HG03354 (cell line): ENCODE data around the gene GADD45B.

Experiments used
- ATAC-seq: cut with Tn5 transposase; IDR thresholded peaks from one replicate; pipeline ENCODE4 v1.9.1; 2021; ENCODE audit warnings: mild to moderate bottlenecking; ENCODE audit not compliant: unreplicated experiment, poor library complexity, severe bottlenecking

The GADD45B gene, protein sequence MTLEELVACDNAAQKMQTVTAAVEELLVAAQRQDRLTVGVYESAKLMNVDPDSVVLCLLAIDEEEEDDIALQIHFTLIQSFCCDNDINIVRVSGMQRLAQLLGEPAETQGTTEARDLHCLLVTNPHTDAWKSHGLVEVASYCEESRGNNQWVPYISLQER

DNA sequence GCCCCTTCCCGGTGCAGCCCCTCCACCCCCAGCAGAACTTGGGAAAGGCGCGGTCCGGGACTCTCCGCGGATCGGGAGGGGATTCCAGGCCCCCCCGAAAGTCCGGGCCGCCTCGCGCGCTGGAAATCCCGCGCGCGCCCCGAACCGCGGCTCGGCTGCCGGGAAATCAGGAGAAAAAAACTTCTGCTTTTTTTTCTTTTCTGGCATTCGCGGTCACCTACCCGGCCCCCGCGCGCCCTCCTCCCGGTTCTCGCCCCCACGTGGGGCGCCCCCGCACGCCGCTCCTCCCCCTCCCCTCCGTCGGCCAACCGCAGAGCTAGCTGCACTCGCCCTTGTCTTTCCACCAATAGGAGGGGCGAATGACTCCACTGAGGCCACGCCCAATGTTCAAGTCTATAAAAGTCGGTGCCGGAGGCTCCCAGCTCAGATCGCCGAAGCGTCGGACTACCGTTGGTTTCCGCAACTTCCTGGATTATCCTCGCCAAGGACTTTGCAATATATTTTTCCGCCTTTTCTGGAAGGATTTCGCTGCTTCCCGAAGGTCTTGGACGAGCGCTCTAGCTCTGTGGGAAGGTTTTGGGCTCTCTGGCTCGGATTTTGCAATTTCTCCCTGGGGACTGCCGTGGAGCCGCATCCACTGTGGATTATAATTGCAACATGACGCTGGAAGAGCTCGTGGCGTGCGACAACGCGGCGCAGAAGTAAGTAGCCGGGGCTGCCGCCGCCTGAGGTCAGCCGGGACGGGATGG, at the start of gene GADD45B:
GADD45B (plus strand) TSS at position 426 of the 749 bp plus-strand sequence; CDS start at position 658, 232 bp downstream.
- peak; percentile 50 for ATAC-seq

DNA sequence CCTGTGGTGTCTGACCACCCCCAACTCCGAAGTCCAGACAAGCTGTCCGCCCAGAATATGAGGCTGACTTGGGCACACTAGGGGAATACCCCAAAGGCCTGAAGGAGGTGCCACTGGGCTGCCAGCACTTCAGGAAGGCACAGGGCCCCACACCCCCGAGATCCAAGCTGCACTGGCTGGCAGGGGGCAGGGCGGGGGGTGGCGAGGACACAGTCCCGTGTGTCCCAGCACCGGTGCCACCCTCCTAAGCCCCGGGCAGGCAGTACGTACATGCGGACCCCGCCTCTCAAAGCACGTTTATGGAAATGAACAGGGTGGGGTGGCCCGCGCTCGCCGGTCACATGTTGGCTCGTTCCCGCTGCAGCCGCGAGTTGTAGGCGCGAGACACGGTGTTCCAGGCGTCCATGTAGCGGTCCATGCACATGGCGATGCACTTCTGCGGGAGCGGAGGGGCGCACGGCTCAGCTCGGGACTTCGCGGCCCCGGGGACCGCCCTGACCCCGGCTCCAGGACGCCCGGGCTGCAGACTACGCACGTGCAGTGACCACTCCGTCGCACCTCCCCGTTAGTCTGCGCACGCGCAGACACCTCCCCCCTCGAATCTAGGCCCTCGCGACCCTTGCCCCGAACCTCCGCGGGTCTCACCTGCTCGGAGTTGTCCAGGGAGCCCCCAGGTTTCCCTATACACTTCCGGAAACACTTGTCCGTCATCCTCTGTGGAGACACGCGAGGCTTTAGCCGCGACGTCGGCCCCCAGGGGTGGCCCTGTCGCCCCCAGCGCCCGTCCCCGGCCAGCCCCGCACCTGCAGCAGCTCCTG, 49.1 kb upstream of the GADD45B start:
- ATAC-seq, result peak; percentile 16

DNA sequence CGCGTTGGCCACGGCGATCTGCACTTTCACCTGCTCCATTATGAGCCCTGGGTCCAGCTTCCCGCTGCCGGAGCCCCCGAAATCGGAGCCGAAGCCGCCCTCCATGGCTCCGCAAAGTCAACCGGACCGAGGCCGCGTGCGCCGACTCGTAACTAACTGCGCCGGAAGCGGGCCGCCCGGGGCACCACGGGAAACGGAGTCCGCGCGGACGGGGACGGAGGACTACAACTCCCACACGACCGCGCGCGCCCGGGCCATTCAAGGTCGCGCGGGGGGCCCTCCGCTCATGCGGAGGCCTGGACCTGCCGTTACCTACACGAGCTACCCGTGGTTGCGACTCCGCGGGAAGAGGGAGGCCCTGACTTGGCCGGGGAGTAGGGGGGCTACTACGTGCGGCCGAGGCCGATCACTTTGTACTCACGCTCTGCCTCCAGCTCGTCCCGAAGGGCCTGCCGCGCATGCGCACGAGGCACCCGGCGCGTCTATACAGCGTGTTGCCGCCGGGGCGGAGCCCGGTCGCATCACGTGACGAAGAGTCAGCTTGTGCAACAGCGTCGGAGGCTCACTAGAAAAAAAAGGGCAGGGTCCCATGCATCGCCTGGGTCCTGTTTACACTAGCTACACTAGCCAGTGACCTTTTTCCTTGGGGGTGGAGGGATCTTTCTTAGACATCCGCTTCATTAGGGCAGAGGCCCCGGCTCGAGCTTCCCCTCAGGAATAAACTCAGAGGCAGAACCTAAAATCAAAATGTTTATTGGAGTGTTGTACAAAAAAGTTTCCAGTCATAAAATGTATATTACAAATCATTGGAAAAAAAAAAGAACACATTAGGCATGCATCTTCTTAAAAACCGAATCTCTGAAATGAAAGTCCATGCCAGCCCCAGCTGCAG, 48.3 kb upstream of the GADD45B start, which contains the start of gene TIMM13:
TIMM13 (minus strand) TSS at position 158 of the 892 bp plus-strand sequence; CDS start at position 105, 53 bp downstream.
- peak; percentile 81 for ATAC-seq

DNA sequence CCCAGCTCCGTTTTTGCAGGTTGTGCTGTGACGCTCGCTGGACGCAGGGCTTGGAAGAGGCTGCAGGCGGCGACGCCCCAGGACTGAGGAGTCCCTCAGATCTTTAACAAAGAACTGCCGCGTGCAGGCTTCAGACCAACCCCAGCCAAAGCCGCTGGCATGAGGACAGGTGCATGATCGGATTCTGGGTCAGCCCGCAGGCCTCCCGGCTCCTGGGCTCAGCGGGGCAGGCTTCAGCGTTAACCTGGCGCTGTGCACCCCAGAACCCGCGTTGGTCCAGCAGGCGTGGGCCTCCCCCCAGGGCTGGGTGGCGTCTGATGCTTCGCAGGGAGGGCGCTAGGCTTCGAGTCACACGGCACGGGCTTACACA, 47.6 kb upstream of the GADD45B start:
- no peak for ATAC-seq

DNA sequence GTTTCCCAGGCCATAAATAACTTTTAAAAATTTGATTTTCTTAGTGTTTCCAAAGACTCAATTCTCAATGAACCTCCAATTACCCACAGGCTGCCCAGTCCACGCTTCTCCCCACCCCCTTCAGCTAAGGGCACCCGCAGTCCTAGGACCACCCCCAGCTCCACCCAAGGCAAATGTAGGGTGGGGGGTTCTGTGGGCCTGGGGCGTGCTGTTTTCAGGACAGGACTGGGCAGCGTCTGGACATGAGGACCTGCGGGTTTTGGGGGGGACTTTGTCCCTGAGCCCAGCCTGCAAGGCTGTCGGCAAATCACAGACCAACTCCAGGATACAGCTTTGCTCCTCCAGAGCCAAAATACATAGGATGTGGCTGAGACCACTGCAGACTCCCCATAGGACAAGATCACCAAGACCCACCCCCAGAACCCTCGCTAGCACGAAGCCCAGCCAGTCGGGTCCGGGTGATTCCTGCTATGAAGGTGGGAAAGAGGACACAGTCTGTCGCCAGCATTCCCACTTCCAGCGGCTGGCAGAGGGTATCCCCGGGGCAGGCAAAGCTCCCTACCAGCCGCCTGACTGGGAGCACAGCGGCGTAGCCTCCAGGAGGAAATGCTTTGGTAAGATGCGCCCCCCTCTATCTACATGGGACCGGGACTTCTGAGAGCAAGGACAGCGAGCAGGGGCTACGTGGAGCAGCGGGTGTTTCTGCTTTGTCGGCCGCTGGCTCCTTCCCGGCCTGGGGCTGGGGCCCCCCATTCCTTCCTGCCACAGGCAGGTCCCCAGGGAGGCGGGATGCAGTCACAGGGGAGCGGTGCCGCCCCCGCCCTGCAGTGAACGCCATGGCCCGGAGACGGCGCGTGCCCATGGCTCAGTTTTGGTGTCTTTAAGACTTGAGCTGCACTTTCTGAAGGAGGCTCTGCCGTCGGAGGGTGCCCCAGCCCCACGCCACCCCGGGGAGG, 46.9 kb upstream of the GADD45B start:
- no peak for ATAC-seq

DNA sequence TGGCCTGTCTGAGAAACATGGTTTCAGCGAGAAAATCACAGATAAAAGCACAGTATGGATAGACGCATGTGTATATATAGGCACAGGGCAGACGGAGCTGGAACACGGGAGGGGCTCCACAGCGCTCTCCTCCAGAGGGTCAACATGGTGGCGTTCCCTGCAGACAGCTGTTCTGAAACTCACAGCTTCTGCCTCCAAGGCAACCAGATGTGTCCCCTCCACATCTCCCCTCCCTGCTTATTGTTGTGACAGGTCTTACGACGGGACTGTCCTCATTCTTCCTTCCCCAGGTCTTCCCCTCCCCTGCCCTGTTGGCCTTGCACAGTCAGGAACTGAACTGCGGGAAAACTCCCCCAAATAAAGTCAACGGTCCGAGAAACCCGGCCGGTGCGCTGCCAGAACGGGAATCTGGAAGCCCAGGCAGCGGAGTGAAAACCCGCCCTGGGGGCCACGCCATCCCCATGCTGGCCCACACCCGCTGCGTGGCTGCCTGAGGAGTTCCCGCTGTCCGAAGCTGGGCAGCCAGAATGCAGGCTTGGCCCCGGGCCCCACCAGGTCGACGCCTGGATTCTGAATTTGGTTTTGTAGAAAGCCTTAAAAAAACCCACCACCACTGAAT, 45.9 kb upstream of the GADD45B start:
- no peak for ATAC-seq

DNA sequence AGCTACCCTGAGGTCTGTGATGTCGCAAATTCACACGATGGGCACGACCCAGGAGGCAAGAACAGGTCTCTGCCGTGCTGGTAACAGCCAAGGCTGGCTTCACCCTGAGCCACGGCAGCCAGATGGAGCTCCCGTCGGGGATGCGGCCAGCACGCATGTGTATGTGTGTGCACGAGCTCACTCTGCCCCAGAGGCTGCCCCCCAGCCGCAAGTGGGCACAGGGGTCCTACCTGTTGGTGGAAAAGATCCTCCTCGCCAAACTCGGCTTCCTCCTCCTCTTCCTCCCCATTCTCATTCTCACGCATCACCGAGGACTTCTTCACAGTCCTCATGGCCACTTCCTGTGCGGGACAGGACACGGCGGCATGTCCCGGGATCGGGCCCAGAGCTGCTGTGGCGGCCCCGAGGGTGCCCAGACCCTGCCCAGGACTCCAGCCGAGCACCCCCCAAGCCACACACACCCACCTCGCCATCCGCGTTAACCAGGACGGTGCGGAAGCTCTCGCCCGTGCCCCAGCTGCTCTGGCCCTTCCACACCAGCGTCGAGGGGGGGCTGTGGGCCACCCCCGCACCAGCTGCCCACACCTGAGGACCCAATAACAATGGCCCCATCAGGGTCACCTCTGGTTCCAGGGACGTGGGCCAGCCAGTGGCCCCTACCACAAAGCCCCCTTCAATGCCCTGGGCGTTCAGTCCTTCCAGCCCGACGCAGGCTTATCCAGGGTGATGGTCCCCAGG, 44.4 kb upstream of the GADD45B start:
- no peak for ATAC-seq

DNA sequence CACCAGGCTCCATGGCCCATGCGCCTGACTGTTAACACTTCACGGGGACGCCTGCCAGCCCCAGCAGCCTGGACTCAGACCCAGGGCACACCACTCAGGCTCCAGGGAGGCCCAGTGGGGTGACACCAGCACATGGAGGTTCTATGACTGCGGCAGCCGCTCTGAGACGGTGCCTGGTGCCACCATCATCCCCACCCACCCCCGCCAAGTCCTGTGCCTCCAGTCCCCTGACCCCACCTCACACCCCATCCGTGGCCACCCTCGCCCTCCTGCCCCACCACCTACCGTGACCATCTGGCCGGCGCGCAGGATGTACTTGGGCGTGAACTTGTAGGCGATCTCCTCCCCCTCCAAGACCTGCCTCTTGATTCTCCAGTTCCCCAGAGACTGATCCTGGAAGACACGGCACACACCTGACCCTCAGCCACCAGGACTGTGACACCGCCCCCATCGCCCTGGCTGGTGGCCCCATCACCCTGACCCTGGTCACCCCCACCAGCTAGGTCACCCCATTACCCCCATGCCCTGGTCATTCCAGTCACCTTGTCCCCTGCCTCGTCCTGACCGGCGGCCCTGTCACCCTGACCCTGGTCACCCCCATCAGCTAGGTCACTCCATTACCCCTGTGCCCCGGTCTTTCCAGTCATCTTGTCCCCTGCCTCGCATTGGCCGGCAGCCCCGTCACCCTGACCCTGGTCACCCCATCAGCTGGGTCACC, 43.6 kb upstream of the GADD45B start:
- ATAC-seq, result no peak

DNA sequence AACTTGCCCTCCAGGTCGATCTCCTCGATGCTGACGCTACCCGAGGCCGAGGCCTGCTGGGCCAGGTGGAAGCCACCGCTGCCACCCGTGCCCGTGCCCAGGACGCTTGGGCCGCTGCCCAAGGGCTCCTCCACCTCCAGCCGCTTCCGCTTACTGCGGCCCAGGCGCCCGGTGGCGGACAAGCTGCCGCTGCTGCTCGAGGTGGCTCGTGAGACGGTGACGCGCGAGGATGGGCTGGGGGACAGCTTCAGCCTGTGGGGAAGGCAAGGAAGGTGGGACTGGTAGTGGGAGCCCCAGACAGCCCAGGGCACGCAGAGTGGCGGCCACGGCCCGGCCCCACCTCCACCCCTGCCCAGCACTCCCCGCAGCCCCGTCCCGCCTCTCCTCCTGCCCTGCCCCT, 42.1 kb upstream of the GADD45B start:
- ATAC-seq, result no peak

DNA sequence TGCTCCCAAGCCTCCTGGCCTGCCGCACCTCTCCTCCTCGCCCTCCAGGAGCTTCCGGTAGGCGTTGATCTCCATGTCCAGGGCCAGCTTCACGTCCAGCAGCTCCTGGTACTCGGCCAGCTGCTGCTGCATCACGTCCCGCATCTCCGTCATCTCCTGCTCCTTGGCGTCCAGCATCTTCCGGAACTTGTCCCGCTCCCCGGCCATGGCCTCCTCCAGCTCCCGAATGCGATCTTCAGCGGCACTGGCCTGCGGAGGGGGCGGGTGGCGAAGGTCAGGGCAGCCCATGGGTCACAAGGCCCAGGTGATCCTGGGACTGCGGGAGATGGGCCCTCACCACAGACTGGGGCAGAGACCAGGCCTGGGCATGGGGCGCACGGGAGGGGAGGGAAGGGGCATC, 41.7 kb upstream of the GADD45B start:
- no peak for ATAC-seq

DNA sequence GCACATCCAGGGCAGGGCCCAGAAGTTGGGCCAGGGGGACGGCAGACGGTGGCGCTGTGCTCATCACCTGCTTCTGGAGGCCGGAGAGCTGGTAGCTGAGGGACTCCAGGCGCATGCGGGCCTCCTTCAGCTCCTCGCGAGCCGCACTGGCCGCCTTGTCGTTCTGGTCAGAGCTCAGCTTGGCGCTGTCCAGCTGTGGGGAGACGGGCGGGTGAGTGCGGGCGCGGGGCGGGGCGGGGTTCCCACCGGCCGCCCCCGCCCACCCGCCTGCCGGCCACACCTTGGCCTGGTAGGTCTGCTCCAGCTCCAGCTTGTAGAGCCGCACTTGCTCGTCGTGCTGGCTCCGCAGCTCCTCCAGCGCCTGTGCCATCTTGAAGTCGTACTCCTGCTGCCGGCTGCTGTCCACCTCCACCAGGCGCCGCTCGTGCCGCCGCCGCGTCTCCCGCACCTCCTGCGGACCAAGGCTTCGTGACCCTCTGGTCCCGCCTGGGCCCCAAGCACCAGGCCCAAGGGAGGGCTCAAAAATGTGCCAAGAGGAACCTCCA, 41.1 kb upstream of the GADD45B start:
- no peak for ATAC-seq

DNA sequence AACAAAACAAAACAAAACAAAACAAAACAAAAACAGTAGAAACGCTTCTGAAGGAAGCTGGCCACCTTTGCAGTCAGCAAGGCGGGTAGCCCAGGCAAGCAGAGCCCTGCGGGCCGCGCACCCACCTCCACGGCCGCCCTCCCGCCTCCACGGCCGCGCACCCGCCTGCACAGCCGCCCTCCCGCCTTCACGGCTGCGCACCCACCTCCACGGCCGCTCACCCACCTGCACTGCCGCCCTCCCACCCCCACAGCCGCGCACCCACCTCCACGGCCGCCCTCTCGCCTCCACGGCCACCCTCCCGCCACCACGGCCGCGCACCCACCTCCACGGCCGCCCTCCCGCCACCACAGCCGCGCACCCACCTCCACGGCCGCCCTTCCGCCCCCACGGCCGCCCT, 39.5 kb upstream of the GADD45B start:
- ATAC-seq, result no peak

DNA sequence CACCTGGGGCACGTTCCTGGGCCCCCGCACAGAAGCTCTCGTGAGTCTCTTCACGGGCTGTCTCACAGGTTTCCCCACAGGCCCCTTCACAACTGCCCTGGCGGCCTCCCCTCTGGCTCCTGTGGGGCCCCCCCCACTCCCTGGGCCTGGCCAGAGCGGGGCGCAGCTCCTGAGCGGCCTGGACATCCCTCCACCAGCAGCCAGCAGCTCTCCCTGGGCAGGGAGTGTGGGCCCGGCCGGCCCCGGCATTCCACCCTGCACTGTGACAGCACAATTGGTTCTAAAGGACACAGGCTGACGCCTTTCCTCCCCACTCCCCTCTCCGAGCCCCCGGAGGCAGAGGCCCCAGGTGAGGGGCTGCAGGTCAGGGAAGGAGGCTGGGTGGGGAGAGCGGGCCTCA, 39.0 kb upstream of the GADD45B start:
- no peak for ATAC-seq

DNA sequence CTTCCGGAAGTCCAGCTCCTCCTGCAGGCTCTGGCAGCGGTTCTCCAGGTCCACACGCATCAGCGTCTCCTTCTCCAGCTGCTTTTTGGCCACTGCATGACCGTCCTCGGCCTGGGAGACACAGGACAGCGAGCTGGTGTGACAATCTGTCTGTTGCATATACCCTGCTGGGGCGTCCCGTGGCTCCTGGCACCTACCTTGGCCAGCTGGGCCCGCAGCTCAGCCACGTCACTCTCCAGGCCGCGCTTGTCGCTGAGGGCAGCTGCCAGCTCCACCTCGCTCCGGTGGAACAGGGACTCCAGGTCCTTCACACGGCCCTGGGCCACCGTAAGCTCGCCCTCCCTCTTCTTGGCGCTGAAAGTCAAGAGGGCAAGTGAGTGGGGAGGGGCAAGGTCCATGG, 37.7 kb upstream of the GADD45B start:
- ATAC-seq, result no peak

DNA sequence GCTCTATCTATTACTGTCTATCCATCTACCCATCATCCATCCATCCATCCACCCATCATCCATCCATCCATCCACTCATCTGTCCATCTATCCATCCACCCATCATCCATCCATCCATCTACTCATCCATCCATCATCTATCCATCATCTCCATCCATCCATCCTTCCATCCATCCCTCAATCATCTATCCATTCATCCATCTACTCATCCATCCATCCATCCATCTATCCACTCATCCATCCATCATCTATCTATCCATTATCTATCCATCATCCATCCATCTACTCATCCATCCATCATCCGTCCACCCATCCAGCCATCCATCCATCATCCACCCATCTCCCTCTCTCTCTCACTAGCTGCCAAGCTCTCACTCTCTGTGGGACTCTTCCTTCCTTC, 35.4 kb upstream of the GADD45B start:
- ATAC-seq, result no peak

DNA sequence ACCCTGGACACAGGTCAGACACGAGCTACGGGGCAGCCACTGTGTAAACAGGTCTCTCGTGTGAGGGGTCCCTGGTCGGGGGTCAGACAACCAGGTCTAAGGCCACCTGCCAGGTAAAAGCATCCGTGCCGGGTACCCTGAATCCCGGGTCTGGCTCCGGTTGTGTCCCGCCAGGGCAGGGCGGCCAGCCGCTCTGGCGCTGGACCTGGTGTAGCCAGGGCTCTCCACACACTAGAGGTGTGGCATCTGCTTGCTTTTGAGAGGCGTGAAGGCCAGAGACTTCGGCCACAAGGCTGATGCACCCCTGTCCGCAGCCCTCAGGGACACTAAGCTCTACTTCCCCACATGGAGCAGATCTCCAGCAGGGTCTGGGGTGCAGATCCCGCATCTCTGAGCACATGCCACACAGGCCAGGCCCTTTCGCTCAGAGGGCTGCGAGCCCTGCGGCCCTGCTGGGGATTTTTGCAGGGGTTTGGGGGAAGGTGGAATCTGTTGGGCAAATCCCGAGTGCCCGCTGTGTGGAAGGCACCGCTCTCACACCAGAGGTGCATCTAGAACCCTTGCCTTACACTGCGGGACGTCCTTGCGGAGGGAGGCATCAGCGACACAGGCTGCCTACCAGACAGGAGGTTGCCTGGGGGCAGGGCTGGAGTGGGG, 34.7 kb upstream of the GADD45B start:
- no peak for ATAC-seq
